Measurements from ENCODE around the gene SCN10A.

GRCh38 chr3:38689346-38689745 lies 126.7 kb downstream of the SCN10A start:
- TF ChIP-seq CTCF (IDR thresholded peaks at IDR 0.05) (no peak), POLR2A (IDR thresholded peaks at IDR 0.05) (no peak)
